Measurements from ENCODE around the gene ARL6IP1. TPM values are rescaled to one million over a fixed set of nuclear protein-coding genes. Genes with fewer than 3 reads are reported as not detected.
"Not testable (repeated sequence)": the region's sequence is repeated elsewhere in the genome, so short reads cannot be mapped to it uniquely, and the experiment has no call there.

Gene ARL6IP1
- total RNA-seq, 1 donor from 2014 or later, result 193 TPM

GRCh38 chr16:18759598-18760520 lies 41.5 kb downstream of the ARL6IP1 start:
- DNase-seq (ENCODE audit: low spot score), result not testable (repeated sequence)

- not testable (repeated sequence) for DNase-seq (ENCODE audit: low spot score)
These were observed 43.2 kb downstream of the ARL6IP1 start for GRCh38 chr16:18757960-18758660.

- not testable (repeated sequence) for DNase-seq (ENCODE audit: low spot score)
These were observed 44.7 kb downstream of the ARL6IP1 start for GRCh38 chr16:18756639-18757038.

GRCh38 chr16:18742870-18743269 lies 58.5 kb downstream of the ARL6IP1 start:
- not testable (repeated sequence) for DNase-seq (ENCODE audit: low spot score)

Other genes starting within 250 kb of the ARL6IP1 start
- gene NOMO2, start 239.5 kb downstream of the ARL6IP1 start, total RNA-seq (ENCODE audit: insufficient read depth, low replicate concordance), result 72.9 TPM
- gene RPS15A, start 11.2 kb downstream of the ARL6IP1 start, total RNA-seq (ENCODE audit: insufficient read depth, low replicate concordance), result 1,015 TPM
- gene SMG1, start 124.9 kb upstream of the ARL6IP1 start, total RNA-seq (ENCODE audit: insufficient read depth, low replicate concordance), result 92.7 TPM
- gene TMC7, start 182.4 kb upstream of the ARL6IP1 start, total RNA-seq (ENCODE audit: insufficient read depth, low replicate concordance), result 1.9 TPM